ENCODE results near the gene ATP8B3.

The ATP8B3 gene

DNA sequence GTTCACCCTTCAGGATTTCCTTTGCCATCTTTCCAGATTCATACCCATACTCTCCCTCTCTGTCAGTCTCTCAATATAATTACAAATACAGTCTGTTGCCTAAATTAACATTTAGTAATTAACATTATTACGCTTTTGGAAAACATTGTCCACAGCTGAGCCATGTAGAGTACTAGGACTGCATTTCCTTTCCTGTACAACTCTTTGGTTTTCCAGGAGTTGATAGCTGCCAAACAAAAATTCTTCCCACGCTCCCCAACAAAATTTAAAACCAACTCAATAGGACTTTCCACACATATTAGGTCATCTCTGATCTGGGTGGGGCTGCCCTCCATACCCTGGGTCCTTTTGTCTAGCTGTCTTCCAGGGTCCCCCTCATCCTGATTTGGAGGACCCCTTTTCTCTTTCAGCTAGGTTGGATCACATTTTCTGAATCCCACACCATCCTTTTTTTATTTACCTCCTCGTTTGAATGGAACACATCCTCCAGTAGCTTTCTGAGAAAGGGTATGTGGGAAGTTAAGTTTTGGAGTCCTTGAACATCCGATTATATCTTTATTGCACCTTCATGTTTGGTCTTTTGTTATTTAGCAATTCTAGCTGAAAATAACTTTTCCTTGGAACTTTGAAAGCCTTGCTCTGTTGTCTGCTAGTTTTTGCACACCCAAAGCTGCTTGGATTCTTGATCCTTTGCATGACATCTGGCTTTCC lies 41.1 kb downstream of the ATP8B3 start (continued):
- TF ChIP-seq, protein P1, sequence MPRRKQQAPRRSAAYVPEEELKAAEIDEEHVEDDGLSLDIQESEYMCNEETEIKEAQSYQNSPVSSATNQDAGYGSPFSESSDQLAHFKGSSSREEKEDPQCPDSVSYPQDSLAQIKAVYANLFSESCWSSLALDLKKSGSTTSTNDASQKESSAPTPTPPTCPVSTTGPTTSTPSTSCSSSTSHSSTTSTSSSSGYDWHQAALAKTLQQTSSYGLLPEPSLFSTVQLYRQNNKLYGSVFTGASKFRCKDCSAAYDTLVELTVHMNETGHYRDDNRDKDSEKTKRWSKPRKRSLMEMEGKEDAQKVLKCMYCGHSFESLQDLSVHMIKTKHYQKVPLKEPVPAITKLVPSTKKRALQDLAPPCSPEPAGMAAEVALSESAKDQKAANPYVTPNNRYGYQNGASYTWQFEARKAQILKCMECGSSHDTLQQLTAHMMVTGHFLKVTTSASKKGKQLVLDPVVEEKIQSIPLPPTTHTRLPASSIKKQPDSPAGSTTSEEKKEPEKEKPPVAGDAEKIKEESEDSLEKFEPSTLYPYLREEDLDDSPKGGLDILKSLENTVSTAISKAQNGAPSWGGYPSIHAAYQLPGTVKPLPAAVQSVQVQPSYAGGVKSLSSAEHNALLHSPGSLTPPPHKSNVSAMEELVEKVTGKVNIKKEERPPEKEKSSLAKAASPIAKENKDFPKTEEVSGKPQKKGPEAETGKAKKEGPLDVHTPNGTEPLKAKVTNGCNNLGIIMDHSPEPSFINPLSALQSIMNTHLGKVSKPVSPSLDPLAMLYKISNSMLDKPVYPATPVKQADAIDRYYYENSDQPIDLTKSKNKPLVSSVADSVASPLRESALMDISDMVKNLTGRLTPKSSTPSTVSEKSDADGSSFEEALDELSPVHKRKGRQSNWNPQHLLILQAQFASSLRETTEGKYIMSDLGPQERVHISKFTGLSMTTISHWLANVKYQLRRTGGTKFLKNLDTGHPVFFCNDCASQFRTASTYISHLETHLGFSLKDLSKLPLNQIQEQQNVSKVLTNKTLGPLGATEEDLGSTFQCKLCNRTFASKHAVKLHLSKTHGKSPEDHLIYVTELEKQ (tag by site-specific recombination; IDR thresholded peaks at IDR 0.05; ENCODE audit: borderline replicate concordance), result no peak
- TF ChIP-seq ZNF311 (tag by site-specific recombination; IDR thresholded peaks at IDR 0.05; ENCODE audit: borderline replicate concordance) (no peak), ZNF747 (tag by site-specific recombination; IDR thresholded peaks at IDR 0.05) (no peak), SETDB1 (IDR thresholded peaks at IDR 0.05; ENCODE audit: insufficient read length, low read length) (peak; percentile 96)
- TF ChIP-seq, protein P2, sequence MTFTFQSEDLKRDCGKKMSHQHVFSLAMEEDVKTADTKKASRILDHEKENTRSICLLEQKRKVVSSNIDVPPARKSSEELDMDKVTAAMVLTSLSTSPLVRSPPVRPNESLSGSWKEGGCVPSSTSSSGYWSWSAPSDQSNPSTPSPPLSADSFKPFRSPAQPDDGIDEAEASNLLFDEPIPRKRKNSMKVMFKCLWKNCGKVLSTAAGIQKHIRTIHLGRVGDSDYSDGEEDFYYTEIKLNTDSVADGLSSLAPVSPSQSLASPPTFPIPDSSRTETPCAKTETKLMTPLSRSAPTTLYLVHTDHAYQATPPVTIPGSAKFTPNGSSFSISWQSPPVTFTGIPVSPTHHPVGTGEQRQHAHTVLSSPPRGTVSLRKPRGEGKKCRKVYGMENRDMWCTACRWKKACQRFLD (tag by site-specific recombination; IDR thresholded peaks at IDR 0.05), result no peak

DNA sequence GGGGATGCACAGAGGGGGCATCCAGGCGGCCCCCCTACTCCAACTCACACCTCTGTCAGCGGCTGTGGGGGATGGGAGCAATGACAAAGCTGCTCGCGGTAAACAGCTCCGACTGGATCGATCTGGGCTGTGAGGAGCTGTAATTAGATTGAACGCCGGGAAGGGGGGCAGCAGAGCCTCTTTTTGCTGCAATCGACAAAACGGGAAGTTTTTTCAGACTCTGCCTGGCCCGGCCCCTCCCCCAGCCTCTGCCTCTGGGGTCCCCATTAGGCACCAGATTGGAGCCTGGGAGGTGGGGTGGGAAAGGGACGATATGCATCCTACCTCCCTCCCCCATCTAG lies 42.5 kb downstream of the ATP8B3 start:
- Histone ChIP-seq H3K4me3 (ENCODE audit: low read depth, low read length) (no peak overlapping the region), H3K4me1 (ENCODE audit: control insufficient read depth, insufficient read depth, low read length) (no peaks in the 10 kb centered on the region; the same call in 1 of the 2 replicates)

DNA sequence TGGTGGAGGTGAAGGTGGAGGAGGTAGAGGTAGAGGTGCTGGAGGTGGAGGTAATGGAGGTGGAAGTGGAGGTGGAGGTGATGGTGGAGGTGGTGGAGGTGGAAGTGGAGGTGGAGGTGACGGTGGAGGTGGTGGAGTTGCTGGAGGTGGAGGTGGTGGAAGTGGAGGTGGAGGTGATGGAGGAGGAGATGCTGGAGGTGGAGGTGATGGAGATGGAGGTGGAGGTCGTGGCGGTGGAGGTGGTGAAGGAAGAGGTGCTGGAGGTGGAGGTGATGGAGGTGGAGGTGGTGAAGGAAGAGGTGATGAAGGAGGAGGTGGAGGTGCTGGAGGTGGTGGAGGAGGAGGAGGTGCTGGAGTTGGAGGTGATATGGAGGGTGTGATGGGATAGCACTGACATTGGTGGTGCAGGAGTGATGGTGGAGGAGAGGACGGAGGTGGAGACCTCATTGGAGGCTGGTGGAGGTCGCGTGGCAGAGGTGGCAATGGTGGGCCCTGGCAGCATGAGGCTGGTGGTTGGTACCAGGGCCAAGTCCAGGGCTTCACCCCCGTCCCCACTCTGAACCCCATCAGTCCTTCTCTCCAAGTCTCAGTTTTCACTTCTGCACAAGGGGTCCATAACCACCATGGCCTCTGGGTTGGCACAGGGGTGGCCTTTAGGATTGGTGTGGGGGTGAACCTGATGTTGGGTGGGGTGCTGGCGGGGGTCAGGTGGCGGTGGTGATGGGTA lies 43.0 kb downstream of the ATP8B3 start:
- Histone ChIP-seq H3K4me1 (ENCODE audit: control insufficient read depth, insufficient read depth, low read length) (no peaks in the 10 kb centered on the region; the same call in 1 of the 2 replicates), H3K27ac (ENCODE audit: extremely low read depth, low read depth, low read length) (no peak overlapping the region), H3K36me3 (ENCODE audit: control insufficient read depth in 2 of 2, insufficient read depth in 1 of 2, low read length in 2 of 2) (no peaks in the 10 kb centered on the region), H3K4me3 (ENCODE audit: low read depth, low read length) (no peak overlapping the region), H3K9me3 (ENCODE audit: control insufficient read depth, insufficient read depth, low read depth, low read length) (no peaks in the 10 kb centered on the region)
- CTCF ChIA-PET, result interaction anchor here (0.9 to 6.3 kb wide), 8 partner anchors 9 to 163 kb away, joined by 3 to 68 read pairs (median 6); no protein-coding TSS in a partner anchor
- POLR2A ChIA-PET, result no interaction called here
- 0 out of 2 replicates have a peak, but pooled peaks have one; percentile 26 for TF ChIP-seq ZNF23 (tag by site-specific recombination; IDR thresholded peaks at IDR 0.05; ENCODE audit: borderline replicate concordance)
- TF ChIP-seq, protein P3, sequence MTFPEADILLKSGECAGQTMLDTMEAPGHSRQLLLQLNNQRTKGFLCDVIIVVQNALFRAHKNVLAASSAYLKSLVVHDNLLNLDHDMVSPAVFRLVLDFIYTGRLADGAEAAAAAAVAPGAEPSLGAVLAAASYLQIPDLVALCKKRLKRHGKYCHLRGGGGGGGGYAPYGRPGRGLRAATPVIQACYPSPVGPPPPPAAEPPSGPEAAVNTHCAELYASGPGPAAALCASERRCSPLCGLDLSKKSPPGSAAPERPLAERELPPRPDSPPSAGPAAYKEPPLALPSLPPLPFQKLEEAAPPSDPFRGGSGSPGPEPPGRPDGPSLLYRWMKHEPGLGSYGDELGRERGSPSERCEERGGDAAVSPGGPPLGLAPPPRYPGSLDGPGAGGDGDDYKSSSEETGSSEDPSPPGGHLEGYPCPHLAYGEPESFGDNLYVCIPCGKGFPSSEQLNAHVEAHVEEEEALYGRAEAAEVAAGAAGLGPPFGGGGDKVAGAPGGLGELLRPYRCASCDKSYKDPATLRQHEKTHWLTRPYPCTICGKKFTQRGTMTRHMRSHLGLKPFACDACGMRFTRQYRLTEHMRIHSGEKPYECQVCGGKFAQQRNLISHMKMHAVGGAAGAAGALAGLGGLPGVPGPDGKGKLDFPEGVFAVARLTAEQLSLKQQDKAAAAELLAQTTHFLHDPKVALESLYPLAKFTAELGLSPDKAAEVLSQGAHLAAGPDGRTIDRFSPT (tag by site-specific recombination; IDR thresholded peaks at IDR 0.05), result 0 out of 2 replicates have a peak, but pooled peaks have one; percentile 46
- TF ChIP-seq ZBTB7A (tag by site-specific recombination; IDR thresholded peaks at IDR 0.05; ENCODE audit: low read depth), result 0 out of 2 replicates have a peak, but pooled peaks have one; percentile 21
- TF ChIP-seq ZNF169 (tag by site-specific recombination; IDR thresholded peaks at IDR 0.05), result 0 out of 2 replicates have a peak, but pooled peaks have one; percentile 16
- TF ChIP-seq, protein P4, sequence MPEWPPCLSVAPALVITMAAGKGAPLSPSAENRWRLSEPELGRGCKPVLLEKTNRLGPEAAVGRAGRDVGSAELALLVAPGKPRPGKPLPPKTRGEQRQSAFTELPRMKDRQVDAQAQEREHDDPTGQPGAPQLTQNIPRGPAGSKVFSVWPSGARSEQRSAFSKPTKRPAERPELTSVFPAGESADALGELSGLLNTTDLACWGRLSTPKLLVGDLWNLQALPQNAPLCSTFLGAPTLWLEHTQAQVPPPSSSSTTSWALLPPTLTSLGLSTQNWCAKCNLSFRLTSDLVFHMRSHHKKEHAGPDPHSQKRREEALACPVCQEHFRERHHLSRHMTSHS (tag by site-specific recombination; IDR thresholded peaks at IDR 0.05), result no peak
- TF ChIP-seq ZNF560 (tag by site-specific recombination; IDR thresholded peaks at IDR 0.05; ENCODE audit: borderline replicate concordance), result peak; percentile 47
- peak; percentile 93 for TF ChIP-seq ZFHX2 (tag by site-specific recombination; conservative IDR thresholded peaks at IDR 0.05)
- TF ChIP-seq, protein P5, sequence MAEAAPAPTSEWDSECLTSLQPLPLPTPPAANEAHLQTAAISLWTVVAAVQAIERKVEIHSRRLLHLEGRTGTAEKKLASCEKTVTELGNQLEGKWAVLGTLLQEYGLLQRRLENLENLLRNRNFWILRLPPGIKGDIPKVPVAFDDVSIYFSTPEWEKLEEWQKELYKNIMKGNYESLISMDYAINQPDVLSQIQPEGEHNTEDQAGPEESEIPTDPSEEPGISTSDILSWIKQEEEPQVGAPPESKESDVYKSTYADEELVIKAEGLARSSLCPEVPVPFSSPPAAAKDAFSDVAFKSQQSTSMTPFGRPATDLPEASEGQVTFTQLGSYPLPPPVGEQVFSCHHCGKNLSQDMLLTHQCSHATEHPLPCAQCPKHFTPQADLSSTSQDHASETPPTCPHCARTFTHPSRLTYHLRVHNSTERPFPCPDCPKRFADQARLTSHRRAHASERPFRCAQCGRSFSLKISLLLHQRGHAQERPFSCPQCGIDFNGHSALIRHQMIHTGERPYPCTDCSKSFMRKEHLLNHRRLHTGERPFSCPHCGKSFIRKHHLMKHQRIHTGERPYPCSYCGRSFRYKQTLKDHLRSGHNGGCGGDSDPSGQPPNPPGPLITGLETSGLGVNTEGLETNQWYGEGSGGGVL (tag by site-specific recombination; IDR thresholded peaks at IDR 0.05), result 0 out of 2 replicates have a peak, but pooled peaks have one; percentile 30
- peak; percentile 71 for TF ChIP-seq ZNF366 (tag by site-specific recombination; conservative IDR thresholded peaks at IDR 0.05)

More for the DNA sequence above, 42.5 kb downstream of the ATP8B3 start:
- Histone ChIP-seq H3K27ac (ENCODE audit: extremely low read depth, low read depth, low read length) (no peak overlapping the region), H3K36me3 (ENCODE audit: control insufficient read depth in 2 of 2, insufficient read depth in 1 of 2, low read length in 2 of 2) (no peaks in the 10 kb centered on the region), H3K9me3 (ENCODE audit: control insufficient read depth, insufficient read depth, low read depth, low read length) (no peaks in the 10 kb centered on the region)
- TF ChIP-seq, protein P6, sequence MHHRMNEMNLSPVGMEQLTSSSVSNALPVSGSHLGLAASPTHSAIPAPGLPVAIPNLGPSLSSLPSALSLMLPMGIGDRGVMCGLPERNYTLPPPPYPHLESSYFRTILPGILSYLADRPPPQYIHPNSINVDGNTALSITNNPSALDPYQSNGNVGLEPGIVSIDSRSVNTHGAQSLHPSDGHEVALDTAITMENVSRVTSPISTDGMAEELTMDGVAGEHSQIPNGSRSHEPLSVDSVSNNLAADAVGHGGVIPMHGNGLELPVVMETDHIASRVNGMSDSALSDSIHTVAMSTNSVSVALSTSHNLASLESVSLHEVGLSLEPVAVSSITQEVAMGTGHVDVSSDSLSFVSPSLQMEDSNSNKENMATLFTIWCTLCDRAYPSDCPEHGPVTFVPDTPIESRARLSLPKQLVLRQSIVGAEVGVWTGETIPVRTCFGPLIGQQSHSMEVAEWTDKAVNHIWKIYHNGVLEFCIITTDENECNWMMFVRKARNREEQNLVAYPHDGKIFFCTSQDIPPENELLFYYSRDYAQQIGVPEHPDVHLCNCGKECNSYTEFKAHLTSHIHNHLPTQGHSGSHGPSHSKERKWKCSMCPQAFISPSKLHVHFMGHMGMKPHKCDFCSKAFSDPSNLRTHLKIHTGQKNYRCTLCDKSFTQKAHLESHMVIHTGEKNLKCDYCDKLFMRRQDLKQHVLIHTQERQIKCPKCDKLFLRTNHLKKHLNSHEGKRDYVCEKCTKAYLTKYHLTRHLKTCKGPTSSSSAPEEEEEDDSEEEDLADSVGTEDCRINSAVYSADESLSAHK (tag by site-specific recombination; IDR thresholded peaks at IDR 0.05), result no peak
- TF ChIP-seq ZNF558 (tag by site-specific recombination; IDR thresholded peaks at IDR 0.05), result no peak
- POLR2A ChIA-PET, result no interaction called here
- CTCF ChIA-PET, result interaction anchor here (3.0 to 4.9 kb wide), 3 partner anchors 12 to 97 kb away, joined by 18 to 35 read pairs (median 31); no protein-coding TSS in a partner anchor

All from HEK293 (cell line).